ENCODE results near the gene IFT43. TPM values are rescaled to one million over a fixed set of nuclear protein-coding genes. Genes with fewer than 3 reads are reported as not detected.

The IFT43 gene
- total RNA-seq, 1 experiment from 2014 or later = 18.6 TPM

DNA sequence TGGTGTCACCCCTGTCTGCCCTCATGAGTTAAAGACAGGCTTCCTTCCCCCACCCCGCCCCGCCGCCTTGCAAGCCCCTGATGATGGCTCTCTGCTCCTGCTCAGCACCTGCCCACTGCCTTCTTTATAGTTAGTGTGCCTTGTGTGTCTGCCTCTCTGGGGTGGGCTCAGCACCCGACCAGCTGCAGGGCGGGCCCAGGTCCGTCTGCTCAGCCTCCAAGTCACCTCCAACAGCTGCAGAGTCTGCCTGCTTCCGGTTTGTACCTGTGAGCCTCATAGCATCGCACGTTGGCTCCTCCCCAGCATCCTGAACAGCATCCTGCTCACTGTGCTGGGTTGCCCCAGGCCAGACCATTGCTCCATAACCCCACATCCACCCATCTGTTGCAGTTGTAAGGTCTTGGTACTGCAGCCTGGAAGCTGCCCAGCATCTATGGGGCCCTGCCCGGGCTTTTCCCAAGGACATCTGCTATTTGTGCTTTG lies 7.3 kb upstream of the IFT43 start:
- H3K9ac ChIP-seq (ENCODE audit: extremely low read depth, insufficient read length, low read length) = no peak overlapping the region
- WGBS (ENCODE audit: extremely low coverage, insufficient read length, low lambda C conversion rate) = no CpG with 5 or more reads among the region's 10 CpGs
- Mint-ChIP-seq H3K4me3 (no peak overlapping the region), H3K9me3 (no peaks in the 10 kb centered on the region), H3K4me1 (peaks cover 36 to 42% of the 10 kb centered on the region in 2 experiments), H3K27me3 (ENCODE audit: low read depth) (peaks cover 37% of the 10 kb centered on the region), H3K27ac (no peak overlapping the region), H3K36me3 (ENCODE audit: insufficient read depth in 1 of 3, low read depth in 3 of 3) (no peaks in the 10 kb centered on the region; a peak in 1 of 7 replicates)
- DNase-seq = no peak
- H4K20me1 ChIP-seq (ENCODE audit: control insufficient read depth, insufficient read depth, insufficient read length) = no peaks in the 10 kb centered on the region
- no peak overlapping the region for H2BK20ac ChIP-seq (ENCODE audit: low read depth, low read length, poor library complexity, severe bottlenecking)
- no peak overlapping the region for H3K56ac ChIP-seq (ENCODE audit: insufficient read length, low read depth, low read length)
- H2AK5ac ChIP-seq (ENCODE audit: insufficient read length, low read length) = no peak overlapping the region
- no peaks in the 10 kb centered on the region for H3K9me3 ChIP-seq (ENCODE audit: control insufficient read depth, low read depth, low read length)
- no peak overlapping the region for H3K4me2 ChIP-seq (ENCODE audit: insufficient read depth, insufficient read length, low read length)
- H2AFZ ChIP-seq (ENCODE audit: low read length) = no peak overlapping the region
- H4K91ac ChIP-seq (ENCODE audit: insufficient read length, low read depth, low read length) = no peak overlapping the region
- no peaks in the 10 kb centered on the region for H3K79me2 ChIP-seq (ENCODE audit: insufficient read depth, low read length)
- no peaks in the 10 kb centered on the region; the same call in 1 of the 2 replicates for H3K27me3 ChIP-seq (ENCODE audit: insufficient read depth, low read length)
- H3K79me1 ChIP-seq (ENCODE audit: insufficient read depth, low read depth, low read length, poor library complexity, severe bottlenecking) = no peaks in the 10 kb centered on the region
- no peak overlapping the region for H2BK15ac ChIP-seq (ENCODE audit: low read depth, low read length)
- H3K4ac ChIP-seq (ENCODE audit: low read depth, low read length) = no peak overlapping the region
- no peak overlapping the region for H4K5ac ChIP-seq (ENCODE audit: insufficient read length, low read depth, low read length)
- H2BK5ac ChIP-seq (ENCODE audit: insufficient read length, low read length) = no peak overlapping the region
- no peak overlapping the region for H3K27ac ChIP-seq (ENCODE audit: insufficient read length, low read depth, low read length)
- TF ChIP-seq, protein P1, sequence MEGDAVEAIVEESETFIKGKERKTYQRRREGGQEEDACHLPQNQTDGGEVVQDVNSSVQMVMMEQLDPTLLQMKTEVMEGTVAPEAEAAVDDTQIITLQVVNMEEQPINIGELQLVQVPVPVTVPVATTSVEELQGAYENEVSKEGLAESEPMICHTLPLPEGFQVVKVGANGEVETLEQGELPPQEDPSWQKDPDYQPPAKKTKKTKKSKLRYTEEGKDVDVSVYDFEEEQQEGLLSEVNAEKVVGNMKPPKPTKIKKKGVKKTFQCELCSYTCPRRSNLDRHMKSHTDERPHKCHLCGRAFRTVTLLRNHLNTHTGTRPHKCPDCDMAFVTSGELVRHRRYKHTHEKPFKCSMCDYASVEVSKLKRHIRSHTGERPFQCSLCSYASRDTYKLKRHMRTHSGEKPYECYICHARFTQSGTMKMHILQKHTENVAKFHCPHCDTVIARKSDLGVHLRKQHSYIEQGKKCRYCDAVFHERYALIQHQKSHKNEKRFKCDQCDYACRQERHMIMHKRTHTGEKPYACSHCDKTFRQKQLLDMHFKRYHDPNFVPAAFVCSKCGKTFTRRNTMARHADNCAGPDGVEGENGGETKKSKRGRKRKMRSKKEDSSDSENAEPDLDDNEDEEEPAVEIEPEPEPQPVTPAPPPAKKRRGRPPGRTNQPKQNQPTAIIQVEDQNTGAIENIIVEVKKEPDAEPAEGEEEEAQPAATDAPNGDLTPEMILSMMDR (conservative IDR thresholded peaks at IDR 0.05) = no peak
- H3T11ph ChIP-seq (ENCODE audit: low read length) = no peak overlapping the region
- peaks cover 12% of the 10 kb centered on the region for H3K23me2 ChIP-seq (ENCODE audit: insufficient read length, low read depth, low read length, poor library complexity, severe bottlenecking)
- no peak overlapping the region for H4K8ac ChIP-seq (replicated peaks; ENCODE audit: insufficient read length, low read depth, low read length)
- H3K18ac ChIP-seq (ENCODE audit: insufficient read length, low read depth, low read length) = no peak overlapping the region
- H2BK12ac ChIP-seq (ENCODE audit: insufficient read length, low read depth, low read length) = no peak overlapping the region
- H3K4me1 ChIP-seq (ENCODE audit: insufficient read depth, low read length) = peaks cover 8% of the 10 kb centered on the region; the same call in 1 of the 2 replicates
- H3K14ac ChIP-seq (ENCODE audit: insufficient read depth, low read length) = no peak overlapping the region
- no peak overlapping the region for H2BK120ac ChIP-seq (ENCODE audit: low read depth, low read length, poor library complexity, severe bottlenecking)
- H3K23ac ChIP-seq (ENCODE audit: insufficient read length, low read depth, low read length) = no peak overlapping the region
